GM12892 (cell line): ENCODE measurements around the gene CASP3.
"Not testable (repeated sequence)": the region's sequence is repeated elsewhere in the genome, so short reads cannot be mapped to it uniquely, and the experiment has no call there.

Experiments
- DNase-seq: peaks from one replicate; pipeline ENCODE4 v3.0.0; 2011; ENCODE audit not compliant: insufficient read length
- FAIRE-seq: peaks from 2 replicates; lab custom pipeline; 2011; peaks lifted over from hg19 to GRCh38; lab: Jason Lieb, UNC
- POLR2A ChIP-seq: IDR thresholded peaks from 2 replicates; pipeline ENCODE4 v1.6.1; 2011; ENCODE audit warnings: low read depth, low read length, control low read depth
- POLR2AphosphoS5 ChIP-seq: IDR thresholded peaks from 2 replicates; pipeline ENCODE4 v1.6.1; 2011; ENCODE audit warnings: low read depth, low read length, control low read depth
- TAF1 ChIP-seq: IDR thresholded peaks from 2 replicates; pipeline ENCODE4 v1.6.1; 2011; ENCODE audit warnings: low read depth, mild to moderate bottlenecking, control low read depth, low read length, borderline replicate concordance

The CASP3 gene

GRCh38 chr4:184598753-184599491 lies 50.3 kb downstream of the CASP3 start:
- FAIRE-seq (no peak), DNase-seq (no peak)

GRCh38 chr4:184596617-184597185 lies 52.5 kb downstream of the CASP3 start:
- DNase-seq (no peak), FAIRE-seq (peak; percentile 21)
- no peak for TF ChIP-seq POLR2A
- TF ChIP-seq POLR2AphosphoS5 = no peak
- TF ChIP-seq TAF1 = no peak

More at GRCh38 chr4:184598753-184599491, 50.3 kb downstream of the CASP3 start:
- TF ChIP-seq POLR2AphosphoS5 = no peak
- TF ChIP-seq POLR2A = no peak
- TF ChIP-seq TAF1 = no peak

GRCh38 chr4:184596044-184596616 lies 53.1 kb downstream of the CASP3 start:
- TF ChIP-seq TAF1 (no peak), POLR2A (no peak), POLR2AphosphoS5 (no peak)
- DNase-seq (no peak), FAIRE-seq (no peak)

GRCh38 chr4:184595430-184595829 lies 53.8 kb downstream of the CASP3 start:
- TF ChIP-seq POLR2AphosphoS5 (no peak), TAF1 (no peak), POLR2A (no peak)
- FAIRE-seq = no peak
- DNase-seq = no peak

- TF ChIP-seq POLR2AphosphoS5 (no peak), POLR2A (no peak), TAF1 (no peak)
- FAIRE-seq (no peak), DNase-seq (no peak)
Measured at GRCh38 chr4:184593461-184593860, 55.8 kb downstream of the CASP3 start.

- not testable (repeated sequence) for DNase-seq, FAIRE-seq
Measured at GRCh38 chr4:184591747-184592270, 57.4 kb downstream of the CASP3 start.

- DNase-seq (no peak), FAIRE-seq (no peak)
- TF ChIP-seq POLR2AphosphoS5 (no peak), TAF1 (no peak), POLR2A (no peak)
Measured at GRCh38 chr4:184591070-184591677, 58.1 kb downstream of the CASP3 start.

- FAIRE-seq (no peak), DNase-seq (no peak)
- TF ChIP-seq POLR2AphosphoS5 (no peak), POLR2A (no peak), TAF1 (no peak)
Measured at GRCh38 chr4:184590196-184590595, 59.1 kb downstream of the CASP3 start.

GRCh38 chr4:184588893-184589292 lies 60.4 kb downstream of the CASP3 start:
- DNase-seq = no peak
- no peak for FAIRE-seq
- TF ChIP-seq TAF1 (no peak), POLR2AphosphoS5 (no peak), POLR2A (no peak)

GRCh38 chr4:184587701-184588100 lies 61.5 kb downstream of the CASP3 start:
- no peak for FAIRE-seq
- no peak for DNase-seq
- TF ChIP-seq TAF1 (no peak), POLR2AphosphoS5 (no peak)

GRCh38 chr4:184587221-184587620 lies 62.0 kb downstream of the CASP3 start:
- TF ChIP-seq TAF1 = no peak
- TF ChIP-seq POLR2AphosphoS5 = no peak
- no peak for TF ChIP-seq POLR2A
- DNase-seq = no peak
- FAIRE-seq = no peak

- no peak for FAIRE-seq
- TF ChIP-seq POLR2AphosphoS5 = no peak
- TF ChIP-seq POLR2A = no peak
- TF ChIP-seq TAF1 = no peak
Measured at GRCh38 chr4:184583738-184584502, 65.3 kb downstream of the CASP3 start.

More at GRCh38 chr4:184583738-184584502, 65.3 kb downstream of the CASP3 start:
- no peak for DNase-seq
